Prostate gland (tissue), 2 donors: ENCODE results near the gene ZGPAT. TPM values are rescaled to one million over a fixed set of nuclear protein-coding genes. Genes with fewer than 3 reads are reported as not detected.
"Not testable (repeated sequence)": the region's sequence is repeated elsewhere in the genome, so short reads cannot be mapped to it uniquely, and the experiment has no call there.

ENCODE experiments used
- DNase-seq: peaks from one replicate; pipeline ENCODE4 v3.0.0-alpha.2; 2019; ENCODE audit warnings: low spot score
- H3K27ac ChIP-seq, 2 donors: fragments of 200-600 bp; sonication (generic); 2 replicates each; pipeline ENCODE4 v1.5.1; 2017 to 2019
- H3K27me3 ChIP-seq: fragments of 200-600 bp; sonication (generic); replicated peaks from 2 replicates; pipeline ENCODE4 v1.5.1; 2019; ENCODE audit not compliant: insufficient read depth
- H3K36me3 ChIP-seq, 2 donors: fragments of 200-600 bp; sonication (generic); 1 replicate in 1 of 2; 2 replicates in 1 of 2; pipeline versions ENCODE4 v1.5.1 to v1.8.1; 2017 to 2019
- H3K4me1 ChIP-seq: fragments of 200-600 bp; sonication (generic); replicated peaks from 2 replicates; pipeline ENCODE4 v1.5.1; 2019
- H3K4me3 ChIP-seq, 2 donors: fragments of 200-600 bp; sonication (generic); 2 replicates each; pipeline ENCODE4 v1.5.1; 2017 to 2019
- H3K9me3 ChIP-seq: fragments of 200-600 bp; sonication (generic); 2 replicates; pipeline ENCODE4 v1.5.1; 2017
- CTCF ChIP-seq, 4 experiments: fragments of 200-600 bp in 2 of 4; fragments of 450-650 bp in 2 of 4; sonication (generic) in 2 of 4; IDR thresholded peaks; 1 replicate in 3 of 4; 2 replicates in 1 of 4; pipeline ENCODE4 v1.5.1; 2016 to 2019; ENCODE audit warnings: antibody characterized with exemption in 4 of 4, mild to moderate bottlenecking in 2 of 4, moderate library complexity in 2 of 4
- POLR2A ChIP-seq: fragments of 450-650 bp; IDR thresholded peaks from one replicate; pipeline ENCODE4 v1.6.1; 2016; ENCODE audit warnings: antibody characterized with exemption, mild to moderate bottlenecking
- POLR2AphosphoS5 ChIP-seq: sonication (generic); formaldehyde crosslinking; IDR thresholded peaks from one replicate; pipeline ENCODE4 v1.6.1; 2017; ENCODE audit warnings: antibody characterized with exemption
- WGBS: methylation state at CpG from one replicate; pipeline ENCODE4 v1.1.5; 2018; 5-methylcytosine and 5-hydroxymethylcytosine counted together
- intact Hi-C: fragments of 100-400 bp; cut with DNase I; formaldehyde crosslinking; loops from one replicate; pipeline ENCODE4 v1.14.2; 2022
- total RNA-seq, 2 donors: library from RNA; depleted of rRNA; stranded (reverse); fragments of >200 nt; gene quantifications; one replicate each; pipeline ENCODE4 v1.1.0, GENCODE V29; 2016

ZGPAT gene, protein sequence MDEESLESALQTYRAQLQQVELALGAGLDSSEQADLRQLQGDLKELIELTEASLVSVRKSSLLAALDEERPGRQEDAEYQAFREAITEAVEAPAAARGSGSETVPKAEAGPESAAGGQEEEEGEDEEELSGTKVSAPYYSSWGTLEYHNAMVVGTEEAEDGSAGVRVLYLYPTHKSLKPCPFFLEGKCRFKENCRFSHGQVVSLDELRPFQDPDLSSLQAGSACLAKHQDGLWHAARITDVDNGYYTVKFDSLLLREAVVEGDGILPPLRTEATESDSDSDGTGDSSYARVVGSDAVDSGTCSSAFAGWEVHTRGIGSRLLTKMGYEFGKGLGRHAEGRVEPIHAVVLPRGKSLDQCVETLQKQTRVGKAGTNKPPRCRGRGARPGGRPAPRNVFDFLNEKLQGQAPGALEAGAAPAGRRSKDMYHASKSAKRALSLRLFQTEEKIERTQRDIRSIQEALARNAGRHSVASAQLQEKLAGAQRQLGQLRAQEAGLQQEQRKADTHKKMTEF
- total RNA-seq: 10 to 100 TPM; 29.3 to 55.5 TPM

GRCh38 chr20:63707558-63708300 is at the start of gene ZGPAT, which contains the start of gene ARFRP1:
Gene ZGPAT, plus strand, starts transcription at chr20:63708039. Its CDS starts 542 bp downstream, at chr20:63708581.
Gene ARFRP1, minus strand, starts transcription at chr20:63707976. Its CDS starts 885 bp downstream, at chr20:63707091.
- intact Hi-C loops: loop anchor here (2.0 to 5.0 kb wide), 2 partner anchors 31 to 50 kb away; partner anchors contain the start of genes RTEL1 and SLC2A4RG
- Histone ChIP-seq H3K4me3 (peak within 1 kb of the TSS; percentile 84 to 91), H3K27me3 (no peaks in the 10 kb centered on the region), H3K9me3 (no peaks in the 10 kb centered on the region), H3K27ac (peak within 1 kb of the TSS; percentile 70 to 73), H3K36me3 (peaks cover 0 to 23% of the 10 kb centered on the region in 2 donors), H3K4me1 (peaks cover 17% of the 10 kb centered on the region)
- under 1% methylated on average over 57 of the region's 98 CpGs for WGBS
- TF ChIP-seq POLR2AphosphoS5 (peak; percentile 79), CTCF (IDR thresholded peaks at IDR 0.05) (peak in 1 of 4 experiments; percentile 24), POLR2A (peak; percentile 56)
- peak; percentile 73 for DNase-seq

DNA sequence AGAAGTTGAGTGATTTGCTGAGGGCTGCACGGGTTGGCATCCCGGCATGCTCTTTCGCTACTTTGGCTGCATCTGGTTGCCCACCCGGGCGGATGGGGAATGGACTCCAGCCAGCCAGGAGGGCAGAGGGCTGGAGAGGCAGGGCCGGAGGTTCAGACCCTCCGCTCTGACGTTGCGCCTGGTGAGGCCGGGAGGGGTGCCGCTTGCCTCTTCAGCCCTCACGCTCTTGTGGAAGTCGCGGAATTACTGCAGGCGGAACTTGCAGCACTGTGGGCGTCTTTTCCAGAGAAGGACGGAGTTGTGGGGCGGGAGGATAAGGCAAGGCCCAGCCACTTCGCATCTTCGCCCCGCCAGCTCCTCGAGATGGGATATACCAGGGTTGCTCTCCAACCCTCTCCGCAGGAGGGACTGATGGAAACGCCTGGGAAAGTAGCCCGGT is 49.1 kb upstream of the ZGPAT start:
- no peak for TF ChIP-seq POLR2AphosphoS5
- WGBS: 2% methylated on average over 25 of the region's 25 CpGs
- Histone ChIP-seq H3K36me3 (peaks cover 0 to 5% of the 10 kb centered on the region in 2 donors), H3K4me1 (peaks cover 6% of the 10 kb centered on the region), H3K27me3 (no peaks in the 10 kb centered on the region), H3K9me3 (no peaks in the 10 kb centered on the region), H3K4me3 (peak overlapping the region; percentile 69 to 79), H3K27ac (peak overlapping the region; percentile 86 to 87)
- no peak for DNase-seq
- intact Hi-C loops: loop anchor here (5.0 kb wide), 2 partner anchors 49 to 79 kb away; partner anchors contain the start of genes ARFRP1, LIME1, SLC2A4RG and ZGPAT

- Histone ChIP-seq H3K9me3 (no peaks in the 10 kb centered on the region), H3K27me3 (no peaks in the 10 kb centered on the region), H3K27ac (no peak overlapping the region), H3K4me1 (peaks cover 6% of the 10 kb centered on the region), H3K36me3 (peaks cover 0 to 5% of the 10 kb centered on the region in 2 donors), H3K4me3 (peak overlapping the region in 1 of 2 donors; percentile 79)
- no peak for TF ChIP-seq CTCF (IDR thresholded peaks at IDR 0.05)
- no peak for TF ChIP-seq POLR2A
- no peak for TF ChIP-seq POLR2AphosphoS5
- intact Hi-C loops: loop anchor here (5.0 kb wide), 2 partner anchors 48 to 78 kb away; partner anchors contain the start of genes ARFRP1, LIME1, SLC2A4RG and ZGPAT
- no peak for DNase-seq
- WGBS: 43% methylated on average over 13 of the region's 13 CpGs
Observed at GRCh38 chr20:63659370-63659769, 48.5 kb upstream of the ZGPAT start.

DNA sequence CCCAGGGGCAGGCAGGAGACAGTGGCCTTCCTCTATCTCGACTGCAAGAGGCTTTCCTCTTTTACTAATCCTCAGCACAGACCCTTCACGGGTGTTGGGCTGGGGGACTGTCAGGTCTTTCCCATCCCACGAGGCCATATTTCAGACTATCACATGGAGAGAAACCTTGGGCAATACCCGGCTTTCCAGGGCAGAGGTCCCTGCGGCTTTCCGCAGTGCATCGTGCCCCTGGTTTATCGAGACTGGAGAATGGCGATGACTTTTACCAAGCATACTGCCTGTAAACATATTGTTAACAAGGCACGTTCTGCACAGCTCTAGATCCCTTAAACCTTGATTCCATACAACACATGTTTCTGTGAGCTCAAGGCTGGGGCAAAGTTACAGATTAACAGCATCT is 47.7 kb upstream of the ZGPAT start:
- intact Hi-C loops, H3K4me3 ChIP-seq, H3K4me1 ChIP-seq, H3K36me3 ChIP-seq, H3K27me3 ChIP-seq, H3K9me3 ChIP-seq, H3K27ac ChIP-seq, DNase-seq: not testable (repeated sequence)
- WGBS: 90% methylated on average over 10 of the region's 10 CpGs

GRCh38 chr20:63660622-63661021 is 47.2 kb upstream of the ZGPAT start:
- WGBS: 90% methylated on average over 8 of the region's 8 CpGs
- Histone ChIP-seq H3K4me1 (peaks cover 6% of the 10 kb centered on the region), H3K4me3 (no peak overlapping the region), H3K36me3 (peaks cover 0 to 5% of the 10 kb centered on the region in 2 donors), H3K27ac (no peak overlapping the region), H3K9me3 (no peaks in the 10 kb centered on the region), H3K27me3 (no peaks in the 10 kb centered on the region)
- no peak for DNase-seq
- intact Hi-C loops: no loop called here
- TF ChIP-seq POLR2A (no peak), CTCF (IDR thresholded peaks at IDR 0.05) (no peak), POLR2AphosphoS5 (no peak)
